ENCODE data around the gene SGK2.

- TF ChIP-seq PHB2 (IDR thresholded peaks at IDR 0.05; ENCODE audit: low read depth) (no peak), RBM34 (IDR thresholded peaks at IDR 0.05; ENCODE audit: borderline replicate concordance, insufficient read depth, low read length) (no peak), EZH2 (IDR thresholded peaks at IDR 0.05; ENCODE audit: borderline replicate concordance, low read depth, low read length) (no peak), RFX7 (CRISPR knock-in tag; IDR thresholded peaks at IDR 0.05) (no peak), POLR2AphosphoS5 (IDR thresholded peaks at IDR 0.05; ENCODE audit: control insufficient read depth, insufficient read depth, low read depth, low read length) (no peak), CTCF (IDR thresholded peaks at IDR 0.05 in 2 of 3, conservative IDR thresholded peaks at IDR 0.05 in 1 of 3; ENCODE audit: insufficient read depth in 2 of 3, low read depth in 1 of 3, low read length in 3 of 3) (no peak), STAG1 (CRISPR knock-in tag; IDR thresholded peaks at IDR 0.05; ENCODE audit: borderline replicate concordance) (no peak), ZNF785 (CRISPR knock-in tag; IDR thresholded peaks at IDR 0.05) (no peak), PHF21A (IDR thresholded peaks at IDR 0.05; ENCODE audit: borderline replicate concordance, low read depth) (no peak)
Measured at GRCh38 chr20:43572891-43573290, 14.1 kb downstream of the SGK2 start.

Data from K562 (cell line).